Naive thymus-derived CD4-positive, alpha-beta T cell (primary cell): ENCODE results near the gene ADRM1. TPM values are rescaled to one million over a fixed set of nuclear protein-coding genes. Genes with fewer than 3 reads are reported as not detected.

Experiments used
- ATAC-seq: fragments of 150-1000 bp; cut with Tn5 transposase; 2 replicates; pipeline ENCODE4 v1.10.0; 2021; ENCODE audit warnings: mild to moderate bottlenecking, moderate library complexity
- CTCF ChIA-PET: fragments of 350-600 bp; sonication (Branson Sonifier 250); formaldehyde crosslinking; loops from one replicate; lab custom pipeline; 2021; ENCODE audit warnings: antibody characterized with exemption; lab: Charles Lee
- POLR2A ChIA-PET: fragments of 350-600 bp; sonication (Branson Sonifier 250); formaldehyde crosslinking; loops from one replicate; lab custom pipeline; 2021; ENCODE audit warnings: antibody characterized with exemption, inconsistent platforms; lab: Charles Lee
- DNase-seq, 9 donors: peaks; one replicate each; pipeline versions ENCODE4 v3.0.0 to v3.0.0-alpha.2; 2020 to 2022; ENCODE audit warnings: mixed read lengths in 1 of 9
- H3K27ac ChIP-seq: one replicate; pipeline ENCODE4 v1.7.0; 2013; ENCODE audit warnings: mild to moderate bottlenecking, low read depth, low read length, moderate library complexity
- H3K27me3 ChIP-seq, 2 donors: one replicate each; pipeline ENCODE4 v1.7.0; 2013; ENCODE audit warnings: low read length in 2 of 2, mild to moderate bottlenecking in 2 of 2, moderate library complexity in 2 of 2; ENCODE audit not compliant: control insufficient read depth in 2 of 2, insufficient read depth in 2 of 2
- H3K36me3 ChIP-seq, 3 experiments: 1 replicate in 2 of 3; 2 replicates in 1 of 3; pipeline ENCODE4 v1.7.0; 2013; ENCODE audit warnings: low read length in 3 of 3, mild to moderate bottlenecking in 3 of 3, moderate library complexity in 1 of 3; ENCODE audit not compliant: insufficient read depth in 3 of 3, control insufficient read depth in 2 of 3
- H3K4me1 ChIP-seq, 2 donors: one replicate each; pipeline ENCODE4 v1.7.0; 2013; ENCODE audit warnings: low read length in 2 of 2, mild to moderate bottlenecking in 2 of 2, moderate library complexity in 1 of 2; ENCODE audit not compliant: control insufficient read depth in 2 of 2, insufficient read depth in 2 of 2
- H3K4me3 ChIP-seq: 2 replicates; pipeline ENCODE4 v1.7.0; 2013; ENCODE audit warnings: mild to moderate bottlenecking, low read length
- H3K9me3 ChIP-seq, 3 experiments: 1 replicate in 2 of 3; 2 replicates in 1 of 3; pipeline ENCODE4 v1.7.0; 2013; ENCODE audit warnings: low read length in 3 of 3; ENCODE audit not compliant: control insufficient read depth in 2 of 3
- H3K27ac Mint-ChIP-seq, 9 donors: one replicate each; pipeline ENCODE4 v1.8.0; 2020 to 2022; ENCODE audit warnings: mixed read lengths in 9 of 9, mild to moderate bottlenecking in 8 of 9, moderate library complexity in 5 of 9, inconsistent platforms in 2 of 9
- H3K27me3 Mint-ChIP-seq, 5 donors: one replicate each; pipeline ENCODE4 v1.8.0; 2021 to 2022; ENCODE audit warnings: mixed read lengths in 5 of 5, mild to moderate bottlenecking in 1 of 5
- H3K36me3 Mint-ChIP-seq, 5 donors: one replicate each; pipeline ENCODE4 v1.8.0; 2020 to 2022; ENCODE audit warnings: mixed read lengths in 5 of 5, mild to moderate bottlenecking in 3 of 5, inconsistent platforms in 1 of 5
- H3K4me1 Mint-ChIP-seq, 7 donors: one replicate each; pipeline ENCODE4 v1.8.0; 2020 to 2022; ENCODE audit warnings: mixed read lengths in 7 of 7, mild to moderate bottlenecking in 3 of 7, inconsistent platforms in 1 of 7
- H3K4me3 Mint-ChIP-seq, 10 donors: one replicate each; pipeline ENCODE4 v1.8.0; 2020 to 2022; ENCODE audit warnings: mild to moderate bottlenecking in 10 of 10, mixed read lengths in 10 of 10, moderate library complexity in 6 of 10, inconsistent platforms in 2 of 10
- H3K9me3 Mint-ChIP-seq, 11 donors: one replicate each; pipeline ENCODE4 v1.8.0; 2020 to 2022; ENCODE audit warnings: mixed read lengths in 11 of 11, mild to moderate bottlenecking in 4 of 11, inconsistent platforms in 1 of 11, moderate library complexity in 1 of 11
- intact Hi-C, 2 donors: fragments of 100-400 bp; cut with micrococcal nuclease; formaldehyde crosslinking; loops; one replicate each; pipeline ENCODE4 v1.15.1; 2023
- polyA plus RNA-seq, 2 donors: library from polyadenylated mRNA; unstranded; fragments of 300-500 nt; fragmentation: Illumina TruSeq; gene quantifications; one replicate each; pipeline ENCODE4 v1.2.3, GENCODE V29; 2021
- total RNA-seq, 6 experiments: library from RNA in 5 of 6; stranded (reverse) in 5 of 6; gene quantifications; 1 replicate in 5 of 6; 2 replicates in 1 of 6; pipeline ENCODE4 v1.2.3 and lab custom pipeline; 2021 to 2026

ADRM1 gene
- total and polyA plus RNA-seq, 7 experiments from 2014 or later: 51.3 to 117 (median 56.1) TPM

GRCh38 chr20:62282877-62283503 is 19.8 kb upstream of the ADRM1 start:
- POLR2A ChIA-PET: no interaction called here
- Histone ChIP-seq H3K9me3 (no peaks in the 10 kb centered on the region), H3K36me3 (peaks cover 0 to 86% (median 20%) of the 10 kb centered on the region in 3 experiments), H3K27me3 (no peaks in the 10 kb centered on the region), H3K4me1 (no peaks in the 10 kb centered on the region), H3K4me3 (no peak overlapping the region), H3K27ac (no peak overlapping the region)
- H3K27me3 Mint-ChIP-seq: no peaks in the 10 kb centered on the region
- DNase-seq (no peak), ATAC-seq (no peak)
- H3K4me3 Mint-ChIP-seq: no peak overlapping the region
- peaks cover 8 to 47% (median 12%) of the 10 kb centered on the region in 5 donors for H3K36me3 Mint-ChIP-seq
- no peak overlapping the region for H3K27ac Mint-ChIP-seq
- intact Hi-C loops: no loop called here
- CTCF ChIA-PET: no interaction called here
- H3K4me1 Mint-ChIP-seq: peaks cover 0 to 1% (median 0%) of the 10 kb centered on the region in 7 donors
- H3K9me3 Mint-ChIP-seq: no peaks in the 10 kb centered on the region

DNA sequence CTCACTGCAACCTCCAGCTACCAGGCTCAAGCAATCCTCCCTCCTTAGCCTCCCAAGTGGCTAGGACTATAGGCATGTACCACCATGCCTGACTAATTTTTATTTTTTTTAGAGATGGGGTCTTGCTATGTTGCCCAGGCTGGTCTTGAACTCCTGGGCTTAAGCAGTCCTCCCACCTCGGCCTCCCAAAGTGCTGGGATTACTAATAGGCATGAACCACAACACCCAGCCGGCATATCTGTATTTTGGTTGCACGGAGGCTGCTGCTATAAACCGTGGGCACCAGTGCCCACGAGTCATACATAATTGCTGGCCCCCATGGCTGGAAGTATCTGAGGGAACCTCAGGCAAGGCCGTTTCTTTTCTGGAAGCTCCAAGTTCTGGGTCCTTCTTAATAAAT is 18.3 kb upstream of the ADRM1 start:
- ATAC-seq (no peak), DNase-seq (no peak)
- H3K27me3 Mint-ChIP-seq: no peaks in the 10 kb centered on the region
- H3K4me1 Mint-ChIP-seq: no peaks in the 10 kb centered on the region
- POLR2A ChIA-PET: no interaction called here
- Histone ChIP-seq H3K4me1 (no peaks in the 10 kb centered on the region), H3K27me3 (no peaks in the 10 kb centered on the region), H3K27ac (no peak overlapping the region), H3K36me3 (peaks cover 0 to 91% (median 18%) of the 10 kb centered on the region in 3 experiments), H3K9me3 (no peaks in the 10 kb centered on the region), H3K4me3 (no peak overlapping the region)
- no peak overlapping the region for H3K4me3 Mint-ChIP-seq
- CTCF ChIA-PET: no interaction called here
- no peaks in the 10 kb centered on the region for H3K9me3 Mint-ChIP-seq
- peaks cover 4 to 37% (median 14%) of the 10 kb centered on the region in 5 donors for H3K36me3 Mint-ChIP-seq
- intact Hi-C loops: no loop called here
- no peak overlapping the region for H3K27ac Mint-ChIP-seq

GRCh38 chr20:62285151-62285550 is 17.6 kb upstream of the ADRM1 start:
- no peak overlapping the region for H3K4me3 ChIP-seq
- Mint-ChIP-seq H3K36me3 (peaks cover 4 to 33% (median 14%) of the 10 kb centered on the region in 5 donors), H3K27me3 (no peaks in the 10 kb centered on the region), H3K27ac (no peak overlapping the region), H3K9me3 (no peaks in the 10 kb centered on the region), H3K4me3 (no peak overlapping the region), H3K4me1 (no peaks in the 10 kb centered on the region)
- H3K27me3 ChIP-seq: no peaks in the 10 kb centered on the region
- DNase-seq (no peak), ATAC-seq (no peak)
- intact Hi-C loops: no loop called here
- CTCF ChIA-PET: interaction anchor here (0.6 kb wide), 1 partner anchor 275 kb away, joined by 3 read pairs; no protein-coding TSS in a partner anchor
- H3K4me1 ChIP-seq: no peaks in the 10 kb centered on the region
- POLR2A ChIA-PET: no interaction called here
- no peaks in the 10 kb centered on the region for H3K9me3 ChIP-seq
- peaks cover 0 to 91% (median 13%) of the 10 kb centered on the region in 3 experiments for H3K36me3 ChIP-seq
- H3K27ac ChIP-seq: no peak overlapping the region

DNA sequence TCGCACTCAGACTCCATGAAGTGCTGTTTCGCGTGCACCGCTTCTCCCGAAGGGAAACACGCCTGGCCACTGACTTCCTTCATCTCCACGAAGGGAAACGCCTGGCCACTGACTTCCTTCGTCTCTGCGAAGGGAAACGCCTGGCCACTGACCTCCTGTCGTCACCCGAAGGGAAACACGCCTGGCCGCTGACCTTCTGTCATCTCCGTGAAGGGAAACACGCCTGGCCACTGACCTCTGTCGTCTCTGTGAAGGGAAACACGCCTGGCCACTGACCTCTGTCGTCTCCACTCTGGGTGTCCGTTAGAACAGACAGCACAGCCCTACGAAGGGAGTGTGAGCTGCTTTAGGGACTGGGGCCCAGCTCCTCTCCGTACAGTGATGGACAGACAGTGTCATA is 17.1 kb upstream of the ADRM1 start:
- Mint-ChIP-seq H3K9me3 (no peaks in the 10 kb centered on the region), H3K27me3 (no peaks in the 10 kb centered on the region), H3K27ac (no peak overlapping the region), H3K4me1 (no peaks in the 10 kb centered on the region), H3K36me3 (peaks cover 4 to 30% (median 12%) of the 10 kb centered on the region in 5 donors), H3K4me3 (no peak overlapping the region)
- Histone ChIP-seq H3K4me1 (no peaks in the 10 kb centered on the region), H3K36me3 (peaks cover 0 to 87% (median 8%) of the 10 kb centered on the region in 3 experiments), H3K27ac (no peak overlapping the region), H3K4me3 (no peak overlapping the region), H3K27me3 (no peaks in the 10 kb centered on the region), H3K9me3 (no peaks in the 10 kb centered on the region)
- POLR2A ChIA-PET: no interaction called here
- intact Hi-C loops: no loop called here
- ATAC-seq (no peak), DNase-seq (no peak)
- CTCF ChIA-PET: interaction anchor here (0.6 kb wide), 1 partner anchor 275 kb away, joined by 3 read pairs; no protein-coding TSS in a partner anchor

- Mint-ChIP-seq H3K27me3 (no peaks in the 10 kb centered on the region), H3K27ac (no peak overlapping the region), H3K4me3 (no peak overlapping the region), H3K9me3 (no peaks in the 10 kb centered on the region), H3K4me1 (peaks cover 0 to 4% (median 0%) of the 10 kb centered on the region in 7 donors), H3K36me3 (peaks cover 4 to 25% (median 11%) of the 10 kb centered on the region in 5 donors)
- Histone ChIP-seq H3K9me3 (no peaks in the 10 kb centered on the region), H3K4me3 (no peak overlapping the region), H3K27ac (no peak overlapping the region), H3K27me3 (no peaks in the 10 kb centered on the region), H3K36me3 (peaks cover 0 to 86% (median 6%) of the 10 kb centered on the region in 3 experiments), H3K4me1 (no peaks in the 10 kb centered on the region)
- ChIA-PET POLR2A (no interaction called here), CTCF (no interaction called here)
- ATAC-seq (no peak), DNase-seq (no peak)
- intact Hi-C loops: no loop called here
Observed at GRCh38 chr20:62286493-62287064, 16.2 kb upstream of the ADRM1 start.

DNA sequence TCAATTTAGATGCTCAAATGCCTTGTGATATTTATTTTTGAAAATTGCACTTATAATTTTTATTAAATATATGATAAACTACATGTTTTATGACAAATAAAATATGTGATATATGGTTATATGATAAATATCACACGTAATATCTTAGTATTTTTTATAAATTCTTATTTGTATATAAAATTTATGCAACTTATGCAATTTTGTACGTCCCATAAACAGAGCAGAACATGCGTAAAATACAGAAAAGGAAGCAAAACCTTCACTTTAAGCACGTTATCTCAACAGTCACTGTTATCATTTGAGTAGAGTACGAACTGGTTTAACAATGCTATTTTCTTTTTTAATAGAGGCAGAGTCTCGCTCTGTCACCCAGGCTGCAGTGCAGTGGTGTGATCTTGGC is 15.7 kb upstream of the ADRM1 start:
- H3K27ac ChIP-seq: no peak overlapping the region
- peaks cover 0 to 4% of the 10 kb centered on the region in 2 donors for H3K4me1 ChIP-seq
- DNase-seq: no peak
- Mint-ChIP-seq H3K27ac (no peak overlapping the region), H3K27me3 (no peaks in the 10 kb centered on the region), H3K4me1 (peaks cover 0 to 4% (median 0%) of the 10 kb centered on the region in 7 donors), H3K4me3 (no peak overlapping the region), H3K36me3 (peaks cover 4 to 20% (median 10%) of the 10 kb centered on the region in 5 donors), H3K9me3 (no peaks in the 10 kb centered on the region)
- POLR2A ChIA-PET: no interaction called here
- H3K4me3 ChIP-seq: no peak overlapping the region
- H3K9me3 ChIP-seq: no peaks in the 10 kb centered on the region
- no peak for ATAC-seq
- H3K36me3 ChIP-seq: peaks cover 0 to 86% (median 4%) of the 10 kb centered on the region in 3 experiments
- H3K27me3 ChIP-seq: no peaks in the 10 kb centered on the region
- CTCF ChIA-PET: no interaction called here
- intact Hi-C loops: no loop called here
